GM18867 (cell line): ENCODE measurements around the gene HERC2.
A peak's percentile ranks its signal among the peaks of the same experiment; 100 is the strongest.

Experiments
- ATAC-seq: cut with Tn5 transposase; IDR thresholded peaks from one replicate; pipeline ENCODE4 v1.9.1; 2021; ENCODE audit warnings: mild to moderate bottlenecking, moderate library complexity; ENCODE audit not compliant: unreplicated experiment

HERC2 gene

DNA sequence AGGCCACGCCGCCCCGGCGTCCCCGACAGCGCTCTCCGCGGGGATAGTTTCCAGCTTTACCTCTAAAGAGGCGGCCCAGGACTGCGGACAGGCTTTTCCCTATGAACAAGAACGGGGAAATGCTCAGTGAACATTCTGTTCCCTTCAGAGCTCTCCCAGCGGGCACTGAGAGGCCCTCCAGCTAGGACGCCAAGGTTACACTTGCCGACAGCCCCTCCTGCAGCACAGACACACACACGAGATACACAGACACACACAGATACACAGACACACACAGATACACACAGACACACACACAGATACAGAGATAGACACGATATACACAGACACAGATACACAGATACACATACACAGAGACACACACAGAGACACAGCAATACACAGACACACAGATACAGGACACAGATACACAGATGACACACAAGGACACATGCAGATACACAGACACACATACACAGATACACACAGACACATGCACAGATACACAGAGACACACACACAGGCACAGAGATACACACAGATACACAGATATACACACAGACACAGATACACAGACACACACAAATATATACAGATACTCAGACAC, 222.3 kb downstream of the HERC2 start:
- ATAC-seq = no peak

DNA sequence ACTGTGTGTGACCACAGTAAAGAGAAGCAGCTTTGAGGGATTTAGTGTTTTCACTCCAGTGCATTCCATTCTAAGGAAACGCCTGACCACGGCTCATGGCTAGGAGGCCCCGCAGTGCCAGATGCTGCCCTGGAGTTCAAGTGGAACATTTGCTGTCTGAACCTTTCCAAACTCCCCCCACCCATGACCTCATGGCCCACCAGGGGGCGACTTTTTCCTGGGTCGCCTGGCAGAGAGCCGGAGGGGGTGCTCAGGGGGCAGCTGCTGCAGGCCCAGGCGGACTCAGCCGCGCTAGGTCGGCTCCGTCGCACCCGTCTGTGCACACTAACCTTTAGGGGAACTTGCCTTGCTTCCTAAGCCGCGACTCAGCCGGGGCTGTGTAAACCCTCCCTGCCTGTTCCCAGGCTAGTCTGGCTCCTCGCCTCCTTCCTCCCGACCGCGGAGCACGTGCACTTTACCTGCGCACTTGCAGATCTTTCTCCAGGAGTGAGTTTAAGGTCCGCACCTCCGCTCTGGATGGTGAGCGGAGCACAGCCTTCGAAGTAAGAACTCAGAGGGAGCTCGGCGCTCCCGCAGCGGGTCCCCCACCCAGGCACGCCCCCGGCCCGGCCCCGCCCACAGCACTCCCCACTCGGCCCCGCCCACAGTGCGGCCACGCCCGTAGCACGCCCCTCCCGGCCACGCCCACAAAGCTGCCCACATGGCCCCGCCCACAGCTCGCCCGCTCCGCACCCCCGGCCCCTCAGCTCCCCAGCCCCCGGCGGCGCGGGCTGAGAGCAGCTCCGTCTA, 223.0 kb downstream of the HERC2 start, which contains the start of gene OCA2:
Gene OCA2 (minus strand): TSS at position 550 of the 789 bp plus-strand sequence. CDS start 17,441 bp downstream, outside the sequence.
- no peak for ATAC-seq

DNA sequence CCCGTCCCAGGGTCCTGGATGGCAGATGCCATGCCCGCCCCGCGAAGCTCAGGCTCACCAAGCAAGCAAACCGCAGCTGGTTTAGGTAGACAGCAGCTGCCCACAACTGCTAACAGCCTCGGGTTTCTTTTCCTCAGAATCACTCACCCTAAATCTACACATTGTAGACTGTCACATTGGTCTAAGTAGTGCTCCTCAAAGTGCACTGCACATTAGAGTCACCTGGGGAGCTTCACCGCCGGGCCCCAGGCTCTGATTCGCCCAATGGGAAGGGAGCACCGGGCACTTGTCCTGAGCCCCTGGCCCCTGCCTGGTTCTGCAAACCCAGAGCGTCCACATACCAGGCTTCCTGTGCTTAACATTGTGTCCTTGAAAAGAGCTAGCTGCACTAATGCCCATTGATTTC, 223.6 kb downstream of the HERC2 start:
- ATAC-seq = no peak

DNA sequence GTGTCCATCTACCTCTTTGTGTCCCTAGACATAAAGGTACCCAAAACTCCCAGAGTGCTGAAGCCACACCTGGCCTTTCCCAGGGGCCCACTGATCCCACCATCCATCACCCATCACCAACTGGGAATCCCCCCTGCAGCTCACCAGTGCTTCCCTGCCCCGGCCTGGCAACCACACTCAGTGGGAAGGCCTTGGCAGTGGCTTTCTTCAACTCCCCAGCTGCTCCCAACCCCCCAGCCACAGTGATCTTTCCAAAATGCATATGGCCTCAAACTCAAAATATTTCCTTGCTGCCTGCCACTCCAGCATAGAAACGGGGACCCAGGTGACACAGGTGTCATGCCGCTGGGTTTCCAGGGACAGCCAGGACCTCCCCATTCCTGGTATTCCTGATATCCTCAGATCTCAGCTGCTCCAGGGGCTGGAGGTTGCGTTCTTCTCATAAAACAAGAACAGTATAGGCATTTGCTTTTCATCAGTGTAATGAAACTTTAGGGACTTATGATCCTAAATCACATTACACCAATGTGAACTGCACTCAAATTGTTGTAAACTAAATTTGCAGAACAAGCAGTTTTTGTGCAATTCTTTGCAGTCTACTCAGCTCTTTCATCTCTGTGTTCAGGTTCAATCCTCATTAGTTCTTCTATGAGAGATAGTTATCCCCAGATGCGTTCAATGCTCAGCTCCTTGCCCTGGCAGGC, 224.2 kb downstream of the HERC2 start:
- no peak for ATAC-seq

DNA sequence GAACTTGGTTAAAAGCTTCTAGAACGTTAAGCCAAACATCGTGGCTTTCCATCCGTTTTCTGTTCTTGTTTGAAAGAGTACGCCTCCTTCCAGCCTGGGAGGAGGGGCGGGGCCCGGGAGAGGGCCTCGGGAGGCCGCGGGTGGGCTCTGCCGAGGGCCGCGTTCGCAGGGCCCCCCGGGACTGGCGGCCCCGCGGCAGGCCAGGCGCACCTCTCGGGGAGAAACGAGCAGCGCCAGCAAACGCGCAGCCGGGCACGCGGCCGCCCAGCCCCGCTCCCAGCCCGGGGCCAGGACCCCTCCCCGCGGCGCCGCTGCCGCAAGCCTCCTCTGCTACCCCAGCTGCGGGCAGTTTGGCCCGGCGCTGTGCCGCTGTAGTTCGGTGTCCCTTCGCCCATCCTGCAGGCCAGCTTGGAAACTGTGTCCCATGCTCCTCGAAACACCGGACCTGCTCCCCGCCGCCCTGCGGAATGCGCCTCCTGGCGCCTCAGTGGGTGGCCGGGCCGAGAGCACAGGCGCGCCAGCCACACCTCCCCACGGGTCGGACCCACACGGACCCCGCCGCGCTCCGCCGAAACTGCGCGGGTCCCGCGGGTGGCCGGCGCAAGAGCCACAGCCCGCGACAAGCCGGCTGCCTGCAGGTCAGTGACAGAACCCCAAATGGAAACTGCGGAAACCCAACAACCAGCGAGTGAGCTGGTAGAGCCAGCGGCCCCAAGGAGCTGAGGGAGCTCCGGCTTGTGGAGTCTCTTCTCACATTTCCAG, 225.1 kb downstream of the HERC2 start:
- no peak for ATAC-seq

DNA sequence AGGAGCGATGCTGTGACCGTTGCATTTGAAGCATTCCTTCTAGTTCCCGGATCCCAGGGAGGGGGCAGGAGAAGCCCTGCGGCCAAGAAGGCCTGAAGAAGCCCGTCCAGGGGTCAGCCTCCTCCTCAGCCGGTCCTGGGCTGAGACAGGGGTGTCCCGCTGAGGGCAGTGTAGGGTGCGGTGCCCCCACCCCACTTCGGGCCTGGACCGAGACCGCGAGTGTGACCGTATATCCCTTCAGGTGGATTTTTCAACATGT, 225.6 kb downstream of the HERC2 start:
- ATAC-seq = peak; percentile 5

DNA sequence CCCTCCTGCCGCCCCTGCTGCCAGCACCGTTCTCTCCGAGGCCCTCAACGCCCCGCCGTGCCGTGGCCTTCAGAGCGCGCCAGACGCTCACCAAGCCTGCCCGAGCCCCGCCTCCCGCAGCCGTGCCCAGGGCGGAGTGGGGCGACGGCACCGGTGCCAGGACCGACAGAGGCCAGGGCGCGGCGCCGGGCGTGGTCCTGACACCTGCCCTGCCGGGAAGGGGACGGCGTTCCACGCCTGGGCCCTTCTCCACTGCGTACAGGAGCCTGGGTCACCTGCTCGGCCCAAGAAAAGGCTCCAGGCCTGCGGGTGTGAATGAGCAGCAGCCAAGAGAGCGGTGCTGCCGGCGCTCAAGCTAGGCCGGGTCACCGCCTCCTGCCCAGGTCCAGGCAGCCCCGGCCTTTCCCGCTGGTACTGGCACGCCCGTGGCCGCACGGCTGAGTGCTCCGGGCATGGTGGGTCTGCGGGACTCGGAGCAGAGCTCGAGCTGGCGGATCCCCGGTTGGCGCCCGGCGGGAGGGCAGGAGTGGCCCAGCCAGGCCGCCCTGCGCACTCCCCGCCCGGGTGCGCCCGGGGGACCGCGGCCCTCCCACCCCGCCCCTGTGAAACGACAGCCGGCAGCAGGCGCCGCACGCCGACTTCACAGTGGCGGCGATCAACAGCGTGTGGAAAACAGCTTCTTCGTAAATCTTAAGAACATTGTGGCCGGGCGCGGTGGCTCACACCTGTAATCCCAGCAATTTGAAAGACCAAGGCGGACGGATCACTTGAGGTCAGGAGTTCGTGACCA, 227.1 kb downstream of the HERC2 start:
- ATAC-seq = no peak

DNA sequence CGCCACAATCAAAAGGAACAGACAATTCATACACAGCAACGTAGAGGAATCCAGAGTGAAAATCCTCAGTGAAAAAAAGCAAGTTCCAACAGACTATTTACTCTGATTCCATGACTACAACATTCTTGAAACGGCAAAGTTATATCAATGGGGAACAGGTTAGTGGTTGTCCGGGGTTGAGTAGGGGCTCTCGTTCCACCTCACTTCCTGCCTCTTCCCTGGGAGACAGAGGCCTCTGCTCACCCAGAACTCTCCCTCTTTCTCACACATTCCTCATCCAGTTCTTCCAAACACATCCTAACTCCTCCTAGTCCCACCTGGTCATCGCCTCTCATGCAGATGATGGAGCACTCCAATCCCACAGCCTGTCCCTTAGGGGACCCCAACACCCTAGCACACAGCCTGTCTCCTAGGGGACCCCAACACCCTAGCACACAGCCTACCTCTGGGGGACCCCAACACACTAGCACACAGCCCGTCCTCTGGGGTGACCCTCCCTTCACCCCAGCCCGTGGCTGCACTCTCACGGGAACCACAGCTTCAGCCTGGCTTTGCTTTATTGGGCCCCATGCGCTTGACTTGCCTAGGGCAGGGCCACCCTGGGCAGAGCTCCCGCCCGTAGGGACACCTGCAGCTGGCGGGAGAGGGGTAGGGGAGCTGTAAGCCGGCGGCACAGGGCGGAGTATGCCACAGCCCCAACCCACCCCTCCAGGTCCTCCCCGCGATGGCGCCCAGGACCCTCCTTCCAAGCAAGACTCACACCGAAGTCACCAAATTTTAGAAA, 228.0 kb downstream of the HERC2 start:
- ATAC-seq = no peak

DNA sequence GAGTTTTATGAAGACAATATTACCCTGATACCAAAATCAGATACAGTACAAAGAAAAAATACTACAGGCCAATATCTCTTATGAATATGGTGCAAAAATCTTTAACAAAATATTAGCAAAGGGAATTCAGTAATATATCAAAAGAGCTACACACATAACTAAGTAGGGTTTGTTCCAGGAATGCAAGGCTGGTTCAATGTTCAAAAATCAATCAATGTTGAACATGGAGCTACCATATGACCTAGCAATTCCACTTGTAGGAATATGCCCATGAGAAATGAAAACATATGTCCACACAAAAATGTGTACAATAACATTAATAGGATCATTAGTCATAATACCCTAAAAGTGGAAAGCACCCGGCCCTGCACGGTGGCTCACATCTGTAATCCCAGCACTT, 230.7 kb downstream of the HERC2 start:
- no peak for ATAC-seq

DNA sequence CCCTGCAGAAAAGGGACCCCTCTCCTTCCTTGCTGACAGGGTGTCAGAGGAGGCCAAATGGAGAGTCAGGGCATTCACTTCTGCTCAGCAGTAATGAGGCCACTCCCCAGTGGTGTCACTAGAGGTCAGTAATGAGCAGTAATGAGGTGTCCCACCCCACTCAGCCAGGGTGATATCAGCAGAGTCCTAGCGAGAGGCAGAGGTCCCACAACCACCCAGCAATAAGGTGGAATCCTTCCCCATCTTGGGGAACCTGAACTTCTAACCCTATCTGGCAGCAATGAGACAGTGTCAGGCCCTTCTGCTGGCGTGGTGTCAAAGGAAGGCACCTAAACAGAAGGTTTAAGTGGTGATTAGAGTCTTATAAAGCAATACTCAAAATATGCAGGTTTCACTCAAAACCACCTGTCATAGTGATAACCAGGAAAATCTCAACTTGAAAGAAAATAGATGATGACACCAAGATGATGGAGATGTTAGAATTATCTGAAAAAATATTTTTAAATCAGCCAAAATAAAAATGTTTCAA, 235.7 kb downstream of the HERC2 start:
- peak; percentile 99 for ATAC-seq

DNA sequence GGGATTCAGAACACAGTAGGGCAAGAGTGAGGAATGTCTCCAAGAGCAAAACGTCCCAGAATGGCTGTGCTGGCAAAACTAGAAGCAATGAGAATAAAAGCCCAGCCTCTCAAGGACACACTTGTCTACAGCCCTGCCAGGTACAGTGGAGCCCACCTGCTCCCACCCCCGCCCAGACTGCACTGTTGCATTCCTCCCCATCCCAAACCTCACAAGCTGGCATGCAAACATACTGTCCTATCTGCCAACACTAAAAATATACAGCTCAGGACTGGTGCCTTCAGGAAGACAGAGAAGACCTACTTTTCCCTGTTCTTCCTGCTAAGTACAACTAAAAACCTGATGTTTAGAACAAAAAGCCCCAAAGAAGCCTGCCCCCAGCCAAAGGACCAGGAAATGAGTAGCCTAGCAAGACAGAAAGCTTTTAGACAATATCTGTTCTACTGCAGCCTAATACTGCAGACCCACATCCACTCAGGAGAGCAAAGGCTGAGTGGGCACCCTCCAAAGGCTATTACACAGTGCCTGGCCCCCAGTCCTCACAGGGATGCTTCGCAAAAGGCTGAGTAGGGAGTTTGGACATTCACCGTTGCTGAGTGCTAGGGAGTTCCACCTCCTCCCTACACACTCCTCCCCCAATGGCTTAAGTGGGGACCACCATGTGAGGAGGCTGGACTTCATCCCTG, 236.3 kb downstream of the HERC2 start:
- ATAC-seq = peak; percentile 11

DNA sequence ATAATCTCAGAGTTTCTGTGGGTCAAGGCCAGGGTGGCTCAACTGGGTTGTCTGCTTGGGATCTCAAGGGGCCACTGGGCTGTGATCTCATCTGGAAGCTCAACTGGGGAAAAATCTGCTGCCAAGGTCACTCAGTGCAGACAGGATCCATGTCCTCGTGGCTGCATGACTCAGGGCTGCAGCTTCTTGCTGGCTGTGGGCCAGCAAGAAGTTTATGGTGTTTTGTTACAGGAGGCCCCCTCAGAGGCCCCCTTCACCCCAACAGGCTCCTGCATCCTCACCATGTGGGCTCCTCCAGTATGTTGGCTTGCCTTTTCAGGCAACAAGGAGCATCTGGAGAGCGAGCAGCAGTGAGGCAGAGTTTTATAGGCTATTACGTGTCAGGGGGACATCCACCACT, 237.4 kb downstream of the HERC2 start:
- no peak for ATAC-seq

DNA sequence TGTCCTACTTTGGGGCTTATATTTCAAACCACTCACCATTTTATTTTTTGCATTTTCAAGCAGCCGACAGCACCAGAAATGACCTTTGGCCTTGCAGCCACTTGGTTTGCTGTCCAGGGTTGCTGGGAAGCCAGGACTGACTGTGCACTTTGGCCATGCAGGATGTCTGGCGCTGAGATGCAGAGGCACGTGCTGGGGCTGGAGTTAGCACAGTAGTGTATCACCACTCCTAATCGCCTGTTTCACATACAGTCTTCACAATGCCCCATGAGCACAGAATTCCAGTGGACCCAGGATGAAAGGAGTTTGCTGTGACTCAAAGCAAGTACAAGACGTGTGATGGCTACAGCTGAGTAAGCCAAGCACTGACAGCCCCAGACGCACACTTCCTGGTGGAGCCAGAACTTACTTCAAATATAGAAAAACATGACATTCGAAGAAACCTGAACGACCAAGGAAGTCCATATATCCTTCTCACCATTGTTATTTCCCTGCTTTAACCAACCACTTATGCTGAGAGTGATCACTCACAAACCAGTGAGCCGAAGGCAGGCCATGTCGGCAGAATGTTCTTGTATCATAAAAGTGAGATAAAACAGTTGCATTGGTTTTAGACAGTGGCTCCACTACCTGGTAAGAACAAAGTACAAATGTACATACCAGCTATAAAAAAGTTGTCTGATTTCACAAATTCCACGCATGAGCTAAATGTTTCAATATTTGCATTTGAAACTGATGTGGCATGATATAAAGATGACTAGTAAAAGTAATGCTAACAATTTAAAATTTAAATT, 238.9 kb downstream of the HERC2 start:
- no peak for ATAC-seq

DNA sequence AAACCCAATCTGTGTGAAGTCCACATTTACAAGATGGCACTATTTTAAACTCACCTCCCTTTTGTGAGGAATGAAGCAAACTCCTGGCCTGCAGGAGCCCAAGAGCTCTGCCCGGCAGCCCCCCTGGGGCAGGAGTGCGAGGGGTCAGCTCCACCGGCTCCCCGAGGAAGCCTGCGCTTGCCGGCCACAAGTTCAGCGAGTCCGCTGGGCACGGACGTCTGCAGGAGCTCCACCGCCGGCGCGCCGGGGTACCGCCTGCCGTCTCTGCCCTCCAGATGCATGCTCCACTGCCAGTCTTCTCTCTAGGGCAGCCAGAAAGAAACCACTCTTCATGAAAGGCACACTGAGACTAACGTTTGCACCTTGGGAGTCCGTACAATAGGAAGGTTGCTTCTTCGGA, 240.4 kb downstream of the HERC2 start:
- no peak for ATAC-seq

DNA sequence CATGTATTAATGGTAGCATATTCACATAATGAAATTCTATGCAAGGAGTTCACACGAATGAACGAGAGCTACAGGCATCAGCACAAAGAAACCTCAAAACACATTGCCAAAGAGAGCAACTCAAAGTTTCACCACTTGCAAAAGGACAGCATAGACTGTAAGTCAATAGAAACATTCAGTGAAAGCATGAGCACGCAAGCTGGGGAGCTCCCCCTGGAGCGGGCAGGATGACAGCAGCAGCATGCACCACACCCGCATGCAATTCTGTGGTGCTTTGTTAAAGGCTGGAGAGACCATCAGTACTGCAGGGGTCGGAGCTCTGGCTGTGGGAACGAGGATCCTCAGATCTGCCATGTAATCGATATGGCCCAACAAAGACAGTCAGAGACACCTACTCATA, 241.6 kb downstream of the HERC2 start:
- ATAC-seq = no peak

DNA sequence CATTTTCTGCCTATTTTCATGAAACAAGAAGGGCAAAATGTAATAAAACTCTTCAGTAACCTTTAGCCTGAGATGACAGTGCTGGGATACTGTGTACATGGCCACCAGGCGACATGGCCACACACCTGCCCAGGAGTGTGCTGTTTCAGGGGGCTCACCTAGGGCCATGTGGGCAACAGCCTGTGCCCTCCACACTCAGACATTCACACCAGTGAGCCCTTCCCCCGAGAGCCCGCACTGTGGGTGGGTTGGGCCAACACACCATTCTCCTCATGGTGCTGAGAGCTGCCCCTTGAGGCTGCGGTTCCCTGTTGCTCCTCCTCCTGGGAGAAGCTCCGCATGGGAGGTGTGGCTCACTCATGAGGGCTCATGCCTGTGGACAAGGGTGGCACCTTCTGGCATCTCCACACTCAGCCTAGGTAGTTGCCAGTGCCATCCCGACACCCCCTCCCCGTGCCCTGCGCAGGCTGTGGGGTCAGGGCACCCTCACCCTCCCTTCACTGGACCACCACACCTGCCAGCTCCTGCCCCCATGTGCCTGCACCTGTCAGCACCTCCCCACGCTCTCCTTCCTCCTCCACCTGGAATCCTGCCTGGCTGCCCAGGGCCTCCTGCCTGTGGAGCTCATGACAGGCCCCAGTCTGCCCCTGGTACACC, 242.5 kb downstream of the HERC2 start:
- ATAC-seq = no peak

DNA sequence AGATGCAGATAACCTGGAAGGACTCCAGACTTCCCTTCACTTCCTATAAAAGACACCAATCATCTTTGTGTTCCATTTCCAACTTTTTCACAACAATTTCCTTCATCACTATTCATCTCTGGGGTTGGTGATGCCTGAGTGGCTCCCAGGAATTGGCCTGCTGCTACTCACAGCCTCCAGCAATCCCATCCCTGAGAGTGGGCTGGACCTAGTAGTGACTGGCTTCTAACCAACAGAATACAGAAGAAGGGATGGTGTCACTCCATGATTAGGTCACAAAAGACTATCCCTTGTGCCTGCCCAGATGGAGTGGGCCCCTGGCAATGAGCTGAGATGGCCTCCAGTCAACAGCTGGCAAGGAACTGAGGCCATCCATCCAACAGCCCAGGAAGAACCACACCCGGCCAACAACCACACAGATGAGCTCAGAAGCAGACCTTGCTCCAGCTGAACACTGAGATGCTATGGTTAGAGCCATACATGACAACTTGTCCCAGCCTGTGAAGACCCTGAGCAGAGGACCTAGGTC, 243.7 kb downstream of the HERC2 start:
- no peak for ATAC-seq

DNA sequence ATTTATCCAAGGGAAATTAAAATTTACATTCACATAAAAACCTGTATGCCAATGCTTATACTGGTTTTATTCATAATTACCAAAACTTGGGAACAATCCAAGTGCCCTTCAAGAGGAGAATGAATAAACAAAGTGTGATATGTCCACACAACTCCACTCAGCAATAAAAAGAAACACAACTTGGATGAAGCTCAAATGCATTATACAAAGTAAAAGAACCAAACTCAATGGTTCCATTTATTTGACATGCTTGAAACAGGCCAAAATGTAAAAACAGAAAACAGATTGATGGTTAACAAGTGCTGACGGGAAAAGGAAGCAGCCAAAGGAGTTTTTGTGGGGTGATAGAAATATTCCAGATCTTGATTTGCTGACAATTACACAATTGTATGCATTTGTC, 246.4 kb downstream of the HERC2 start:
- ATAC-seq = no peak
